Fibroblast of villous mesenchyme (primary cell): ENCODE measurements around the gene RPL22. TPM values are rescaled to one million over a fixed set of nuclear protein-coding genes. Genes with fewer than 3 reads are reported as not detected.

ENCODE experiments used
- DNase-seq: peaks from one replicate; pipeline ENCODE4 v3.0.0-alpha.2; 2010; ENCODE audit warnings: low read depth
- H3K4me3 ChIP-seq: 2 replicates; pipeline ENCODE4 v1.5.1; 2011; ENCODE audit warnings: low read depth, mild to moderate bottlenecking, low read length
- total RNA-seq: library from RNA; depleted of rRNA; stranded (reverse); fragments of >200 nt; gene quantifications from 2 replicates; pipeline ENCODE4 v1.2.3, GENCODE V29; 2012
- TF ChIP-seq, protein P1 (sequence below): IDR thresholded peaks from 2 replicates; pipeline ENCODE4 v1.5.1; 2012; ENCODE audit warnings: low read depth, mild to moderate bottlenecking, low read length; ENCODE audit not compliant: insufficient read depth

RPL22 gene
- total RNA-seq, 1 donor, result 97.6 TPM

GRCh38 chr1:6208723-6209660, 9.6 kb upstream of the RPL22 start:
- peak overlapping the region; percentile 36 for H3K4me3 ChIP-seq

DNA sequence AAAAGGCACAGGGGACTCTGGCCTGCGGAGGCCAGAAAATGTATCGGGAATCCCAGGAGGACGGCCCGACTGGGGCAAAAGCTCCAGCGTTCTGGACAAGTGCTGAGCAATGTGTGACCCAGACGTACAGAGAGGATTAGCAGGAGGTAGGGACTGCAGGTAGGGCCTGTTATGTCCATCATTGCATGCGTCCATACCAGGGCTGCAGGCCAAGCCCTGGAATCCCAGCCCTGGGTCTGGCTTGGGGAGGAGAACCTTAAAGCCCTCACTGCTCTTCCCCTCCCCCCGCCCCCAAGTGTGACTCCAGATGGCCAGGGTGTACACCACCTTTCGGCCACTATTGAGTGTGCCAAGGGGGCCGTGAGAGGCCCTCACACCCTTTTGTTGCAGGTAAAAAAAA, 8.5 kb upstream of the RPL22 start:
- no peak for DNase-seq
- H3K4me3 ChIP-seq, result no peak overlapping the region
- TF ChIP-seq, protein P1, sequence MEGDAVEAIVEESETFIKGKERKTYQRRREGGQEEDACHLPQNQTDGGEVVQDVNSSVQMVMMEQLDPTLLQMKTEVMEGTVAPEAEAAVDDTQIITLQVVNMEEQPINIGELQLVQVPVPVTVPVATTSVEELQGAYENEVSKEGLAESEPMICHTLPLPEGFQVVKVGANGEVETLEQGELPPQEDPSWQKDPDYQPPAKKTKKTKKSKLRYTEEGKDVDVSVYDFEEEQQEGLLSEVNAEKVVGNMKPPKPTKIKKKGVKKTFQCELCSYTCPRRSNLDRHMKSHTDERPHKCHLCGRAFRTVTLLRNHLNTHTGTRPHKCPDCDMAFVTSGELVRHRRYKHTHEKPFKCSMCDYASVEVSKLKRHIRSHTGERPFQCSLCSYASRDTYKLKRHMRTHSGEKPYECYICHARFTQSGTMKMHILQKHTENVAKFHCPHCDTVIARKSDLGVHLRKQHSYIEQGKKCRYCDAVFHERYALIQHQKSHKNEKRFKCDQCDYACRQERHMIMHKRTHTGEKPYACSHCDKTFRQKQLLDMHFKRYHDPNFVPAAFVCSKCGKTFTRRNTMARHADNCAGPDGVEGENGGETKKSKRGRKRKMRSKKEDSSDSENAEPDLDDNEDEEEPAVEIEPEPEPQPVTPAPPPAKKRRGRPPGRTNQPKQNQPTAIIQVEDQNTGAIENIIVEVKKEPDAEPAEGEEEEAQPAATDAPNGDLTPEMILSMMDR, result no peak

More at GRCh38 chr1:6208723-6209660, 9.6 kb upstream of the RPL22 start:
- TF ChIP-seq, protein P1, result peak; percentile 49
- peak; percentile 38 for DNase-seq

DNA sequence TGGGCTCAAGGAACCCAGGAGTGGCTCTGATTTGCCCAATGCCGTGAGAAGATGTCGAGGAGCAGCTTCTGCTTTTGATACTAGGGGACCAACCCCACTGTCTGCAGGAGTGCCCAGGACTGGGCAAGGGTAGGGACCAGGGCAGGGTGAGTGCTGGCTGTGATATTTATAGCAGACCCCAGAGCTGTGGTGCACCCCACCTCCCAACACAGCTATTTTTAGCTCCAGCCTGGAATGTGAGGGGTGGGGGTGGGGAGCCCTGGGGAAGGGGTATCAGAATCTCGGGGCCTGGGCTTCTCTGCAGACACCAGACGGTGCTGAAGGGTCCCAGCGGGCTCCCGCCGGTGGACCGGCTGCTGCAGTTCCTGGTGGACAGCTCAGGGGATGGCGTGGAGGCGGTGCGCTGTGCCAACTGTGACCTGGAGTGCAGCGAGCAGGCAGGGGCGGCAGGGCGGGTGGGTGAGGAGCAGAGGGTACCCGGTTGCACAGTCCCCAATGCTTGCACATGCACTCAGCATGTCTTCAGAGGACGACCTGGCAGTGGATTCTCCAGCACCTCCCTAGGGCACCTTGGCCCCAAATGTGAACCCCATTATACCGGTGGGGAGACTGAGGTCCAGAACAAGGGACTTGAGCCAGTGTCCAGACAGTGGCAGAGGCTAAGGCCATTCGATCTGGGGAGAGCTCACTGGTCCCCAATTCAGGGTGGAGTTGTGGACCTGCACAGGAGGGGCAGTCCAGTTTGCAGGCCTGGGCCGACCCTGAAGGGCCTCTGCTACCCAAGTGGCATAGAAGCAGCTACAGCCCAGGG, 7.9 kb upstream of the RPL22 start:
- peak overlapping the region; percentile 62 for H3K4me3 ChIP-seq
- TF ChIP-seq, protein P1, result no peak
- DNase-seq, result no peak

DNA sequence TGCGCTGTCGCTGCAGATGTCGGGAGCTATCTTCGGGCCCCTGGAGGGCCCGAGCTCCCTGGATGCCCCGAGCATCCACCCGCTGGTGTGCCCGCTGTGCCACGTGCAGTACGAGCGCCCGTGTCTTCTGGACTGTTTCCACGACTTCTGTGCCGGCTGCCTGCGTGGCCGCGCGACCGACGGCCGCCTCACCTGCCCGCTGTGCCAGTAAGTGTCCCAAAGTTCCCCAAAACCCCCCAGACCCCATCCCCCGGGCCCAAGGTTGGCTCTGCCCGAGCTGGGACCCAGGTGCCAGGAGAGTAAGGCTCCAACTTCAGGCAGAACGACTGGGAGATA, 7.1 kb upstream of the RPL22 start:
- peak overlapping the region; percentile 62 for H3K4me3 ChIP-seq
- no peak for DNase-seq
- TF ChIP-seq, protein P1, result no peak

GRCh38 chr1:6205849-6206519, 6.6 kb upstream of the RPL22 start, which contains the start of gene RNF207:
TSS of gene RNF207 (plus strand) at chr1:6206119. CDS start at chr1:6206536, 417 bp downstream.
- peak; percentile 65 for DNase-seq
- H3K4me3 ChIP-seq, result peak within 1 kb of the TSS; percentile 62
- TF ChIP-seq, protein P1, result no peak

DNA sequence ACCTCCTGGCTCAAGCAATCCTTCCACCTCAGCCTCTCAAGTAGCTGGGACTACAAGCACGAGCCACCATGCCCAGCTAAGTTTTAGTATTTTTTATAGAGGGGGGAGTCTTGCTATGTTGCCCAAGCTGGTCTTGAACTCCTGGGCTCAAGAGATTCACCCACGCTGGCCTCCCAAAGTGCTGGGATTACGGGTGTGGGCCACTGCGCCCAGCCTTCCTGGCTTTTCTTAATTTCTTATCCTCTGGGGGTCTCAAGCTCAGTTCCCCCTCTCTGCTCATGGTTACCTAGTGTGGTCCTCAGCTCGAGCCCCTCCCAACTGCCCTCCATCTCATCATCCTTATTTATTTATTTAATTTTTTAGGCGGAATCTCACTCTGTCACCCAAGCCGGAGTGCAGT, 2.9 kb upstream of the RPL22 start:
- H3K4me3 ChIP-seq, result no peak overlapping the region
- DNase-seq, result no peak
- TF ChIP-seq, protein P1, result no peak
